Superior temporal gyrus (tissue), 1 donor: ENCODE results near the gene WDR12.
A peak's percentile ranks its signal among the peaks of the same experiment; 100 is the strongest.
"Not testable (repeated sequence)": the region's sequence is repeated elsewhere in the genome, so short reads cannot be mapped to it uniquely, and the experiment has no call there.

Source experiments
- DNase-seq: peaks from one replicate; pipeline ENCODE4 v3.0.0-alpha.2; 2016; ENCODE audit errors: extremely low spot score

Gene WDR12

DNA sequence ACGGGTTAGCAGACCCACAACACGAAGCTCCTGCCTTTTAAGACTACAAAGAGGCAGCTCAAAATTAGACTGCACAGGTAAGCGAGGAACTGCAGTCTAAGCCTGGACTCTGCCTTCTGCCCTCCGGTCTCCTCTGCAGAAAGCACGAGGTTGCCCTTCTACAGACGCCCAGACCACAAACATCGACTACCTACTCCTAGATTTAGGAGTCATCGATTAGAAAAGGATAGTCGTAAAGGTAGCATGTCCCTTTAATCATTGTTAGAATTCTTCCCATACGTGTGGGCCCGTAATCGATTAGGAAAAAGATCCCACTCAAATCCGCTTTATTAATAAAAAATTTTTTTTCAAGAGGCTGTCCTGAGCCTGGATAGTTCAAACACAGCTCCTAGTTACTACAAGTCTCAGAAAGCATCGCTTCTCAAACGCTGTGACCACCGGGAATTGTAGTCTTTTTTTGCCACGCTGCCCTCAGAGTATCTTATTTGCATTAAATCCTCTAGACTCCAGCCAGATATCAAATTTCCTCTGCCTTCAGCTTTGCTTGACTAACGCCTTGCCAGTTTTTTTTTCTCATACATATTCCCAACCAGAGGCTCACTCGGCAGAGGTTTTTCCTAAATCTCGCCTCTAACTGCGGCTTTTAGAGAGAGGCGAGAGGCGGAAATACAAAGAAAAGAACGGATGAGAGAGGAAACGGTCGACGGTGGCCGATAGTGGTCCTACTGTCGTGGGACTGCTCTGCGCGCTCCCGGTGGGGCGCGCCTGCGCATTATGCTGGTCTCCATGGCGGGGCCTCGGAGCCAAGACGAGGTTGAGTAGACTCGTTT is at the start of gene WDR12, which contains the start of gene CARF:
WDR12 (minus strand) TSS at position 162 of the 830 bp plus-strand sequence. CDS start 197 bp downstream, outside the sequence.
CARF (plus strand) TSS at position 764 of the 830 bp plus-strand sequence. CDS start 29,628 bp downstream, outside the sequence.
- peak; percentile 98 for DNase-seq

- DNase-seq: no peak
Measured at GRCh38 chr2:202960524-202960923, 49.1 kb upstream of the WDR12 start.

- DNase-seq: no peak
Measured at GRCh38 chr2:202950592-202950991, 39.1 kb upstream of the WDR12 start.

DNA sequence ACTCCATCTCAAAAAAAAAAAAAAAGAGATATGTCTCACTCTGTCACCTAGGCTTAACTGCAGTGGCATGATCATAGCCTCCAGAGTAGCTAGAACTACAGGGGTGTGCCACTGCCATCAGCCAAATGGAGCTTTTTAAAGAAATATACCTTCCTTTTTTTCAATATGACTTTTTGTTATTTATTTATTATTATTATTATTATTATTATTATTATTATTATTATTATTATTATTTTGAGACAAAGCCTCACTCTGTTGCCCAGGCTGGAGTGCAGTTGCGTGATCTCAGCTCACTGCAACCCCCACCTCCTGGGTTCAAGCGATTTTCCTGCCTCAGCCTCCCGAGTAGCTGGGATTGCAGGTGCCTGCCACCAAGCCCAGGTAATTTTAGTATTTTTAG is 37.9 kb upstream of the WDR12 start:
- not testable (repeated sequence) for DNase-seq

GRCh38 chr2:202945497-202945896 is 34.0 kb upstream of the WDR12 start:
- DNase-seq: no peak

DNA sequence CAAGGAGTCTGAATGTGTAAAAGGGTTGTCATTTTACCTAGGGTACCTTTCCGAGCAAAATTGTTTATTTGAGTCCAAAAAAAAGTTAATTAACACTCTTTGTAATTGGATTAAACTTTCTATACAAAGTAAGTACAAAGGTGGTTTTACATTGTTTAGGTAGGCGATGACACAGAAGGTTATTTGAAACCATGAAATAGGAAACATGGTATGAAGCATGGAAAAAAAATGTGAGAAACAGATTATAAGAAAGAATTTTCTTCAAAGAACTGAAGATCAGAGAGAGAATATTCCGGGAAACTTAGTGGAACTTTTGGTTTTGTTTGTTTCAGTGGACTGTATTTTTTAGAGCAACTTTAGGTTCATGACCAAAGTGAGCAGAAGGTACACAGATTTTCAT is 33.3 kb upstream of the WDR12 start:
- DNase-seq: no peak

DNA sequence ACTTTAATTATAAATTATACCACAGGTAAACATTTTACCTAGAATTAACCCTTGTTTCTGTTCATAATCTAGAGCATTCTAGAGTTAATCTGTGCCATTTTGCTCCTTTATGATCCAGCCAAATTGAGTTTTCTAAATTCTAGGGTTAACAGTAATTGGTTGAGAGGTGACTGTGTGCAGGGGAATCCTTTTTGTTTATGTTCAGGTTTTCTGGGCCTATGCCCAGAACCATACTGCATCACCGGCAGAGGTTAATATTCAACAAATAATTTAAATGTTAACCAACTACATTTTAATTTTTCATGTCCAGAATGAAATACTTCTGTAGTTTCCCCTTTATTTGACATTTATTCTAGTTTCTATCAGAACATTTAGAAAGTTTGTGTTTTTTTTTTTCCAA is 32.9 kb upstream of the WDR12 start:
- no peak for DNase-seq

- DNase-seq: no peak
Measured at GRCh38 chr2:202941771-202942170, 30.3 kb upstream of the WDR12 start.

DNA sequence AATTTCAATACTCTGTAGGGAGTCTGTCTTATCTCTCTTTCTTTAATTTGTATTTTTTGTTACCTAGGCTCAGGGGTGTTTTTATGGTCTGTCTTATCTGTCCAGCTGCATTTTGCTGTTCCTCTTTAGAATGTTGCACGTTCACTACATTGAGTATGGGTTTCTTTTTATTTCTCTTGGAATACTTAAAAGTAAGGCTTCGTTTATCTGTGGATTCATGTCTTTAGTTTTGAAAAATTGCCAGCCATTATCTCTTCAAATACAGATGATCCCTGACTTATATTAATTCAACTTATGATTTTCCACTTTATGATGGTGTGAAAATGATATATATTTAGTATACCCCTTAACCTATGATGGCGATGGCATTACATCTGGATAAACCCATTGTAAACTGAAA is 27.5 kb upstream of the WDR12 start:
- no peak for DNase-seq

DNA sequence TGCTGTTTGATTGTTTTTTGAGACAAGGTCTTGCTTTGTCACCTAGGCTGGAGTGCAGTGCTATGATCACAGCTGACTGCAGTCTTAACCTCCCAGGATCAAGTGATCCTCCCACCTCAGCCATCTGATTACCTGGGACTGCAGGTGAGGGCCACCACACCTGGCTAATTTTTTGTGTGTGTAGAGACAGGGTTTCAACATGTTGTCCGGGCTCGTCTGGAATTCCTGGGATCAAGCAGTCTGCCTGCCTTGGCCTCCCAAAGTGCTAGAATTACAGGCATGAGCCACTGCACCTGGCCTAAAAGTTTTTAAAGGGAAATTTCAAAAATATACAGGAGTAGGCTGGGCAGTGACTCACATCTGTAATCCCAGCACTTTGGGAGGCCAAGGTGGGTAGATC is 23.0 kb upstream of the WDR12 start:
- DNase-seq: no peak

DNA sequence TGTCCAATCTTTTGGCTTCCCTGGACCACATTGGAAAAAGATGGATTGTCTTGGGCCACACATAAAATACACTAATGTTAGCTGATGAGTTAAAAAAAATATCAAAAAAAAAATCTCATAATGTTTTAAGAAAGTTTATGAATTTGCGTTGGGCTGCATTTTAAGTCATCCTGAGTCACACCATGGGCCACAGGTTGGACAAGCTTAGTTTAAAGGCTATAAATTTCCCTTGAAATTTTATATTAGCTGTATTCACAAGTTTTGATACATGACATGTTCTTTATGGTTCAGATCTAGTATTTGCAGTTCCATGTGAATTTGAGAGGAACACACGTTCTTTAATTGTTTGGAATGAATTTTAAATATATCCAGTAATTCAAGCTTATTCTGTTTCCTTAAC is 22.5 kb upstream of the WDR12 start:
- DNase-seq: no peak

DNA sequence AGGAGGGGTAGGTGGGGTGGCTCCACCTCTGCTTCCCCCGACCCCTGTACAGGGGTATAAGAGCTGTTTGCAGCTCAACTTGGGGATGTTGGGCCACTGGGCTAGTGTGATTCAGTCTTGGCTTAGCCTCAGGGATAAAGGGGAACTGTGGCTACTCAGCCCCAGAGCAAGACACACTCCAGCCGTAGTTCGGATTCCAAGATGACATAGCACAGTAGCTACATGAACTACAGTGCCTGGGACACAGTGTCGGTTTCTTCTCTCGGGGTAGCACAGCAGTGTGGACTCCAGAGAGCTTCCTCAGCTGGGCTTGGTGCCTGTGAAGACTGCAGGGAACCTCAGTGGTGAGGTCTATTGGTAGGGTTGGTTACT is 21.7 kb upstream of the WDR12 start:
- no peak for DNase-seq

DNA sequence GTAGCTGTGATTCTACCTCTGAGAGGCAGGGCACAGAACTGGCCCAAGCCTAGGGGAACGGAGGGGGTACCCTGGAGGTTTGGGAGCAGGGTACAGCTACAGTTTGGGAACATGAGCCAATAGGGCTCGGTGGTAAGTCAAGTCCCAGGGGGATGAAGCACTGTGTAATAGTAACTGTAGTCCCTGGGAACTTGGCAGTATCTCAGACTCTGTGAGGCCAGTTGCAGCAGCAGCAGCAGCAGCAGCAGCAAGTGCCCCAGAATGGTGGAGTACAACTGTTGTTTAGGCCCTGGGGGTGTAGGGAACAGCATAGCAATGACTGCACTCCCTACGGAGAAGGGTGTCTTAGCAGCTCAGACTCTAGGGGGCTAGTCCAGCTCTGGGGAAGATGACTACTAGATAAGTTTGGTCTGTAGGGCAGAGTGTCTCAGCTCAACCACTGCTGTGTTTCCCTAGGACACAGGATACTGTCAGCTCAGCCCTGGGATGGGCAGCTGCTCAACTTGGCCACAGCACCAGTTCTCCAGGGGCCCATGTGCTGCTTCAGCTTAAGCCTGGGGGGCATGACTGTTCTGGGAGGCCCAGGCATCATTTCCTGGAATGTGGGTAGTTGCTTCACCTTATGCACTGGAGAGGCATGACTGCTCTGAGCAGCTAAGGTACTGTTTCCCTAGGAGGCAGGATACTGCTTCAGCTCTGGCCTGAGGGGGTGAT is 21.1 kb upstream of the WDR12 start:
- DNase-seq: no peak

DNA sequence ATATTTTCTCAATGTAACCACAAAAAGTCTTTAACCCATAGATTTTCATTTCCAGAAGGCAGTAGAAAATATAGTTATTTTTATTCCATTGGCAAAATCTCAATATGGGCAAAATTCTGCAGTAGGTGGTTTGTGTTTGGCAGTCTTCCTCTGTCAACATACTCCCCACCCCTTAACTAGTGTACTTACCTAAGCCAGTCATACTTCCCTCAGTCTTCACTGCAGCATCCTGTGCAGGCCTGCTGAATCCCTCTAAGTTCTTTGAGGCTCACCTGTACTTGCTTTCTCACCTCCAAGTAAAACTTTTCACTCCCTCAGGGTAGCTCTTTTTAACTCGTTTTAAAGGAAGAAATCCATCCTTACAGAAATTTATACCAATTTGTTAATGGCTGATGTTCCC is 7.4 kb upstream of the WDR12 start:
- DNase-seq: no peak

GRCh38 chr2:202912342-202913201 is 1.1 kb upstream of the WDR12 start:
- DNase-seq: peak; percentile 26

GRCh38 chr2:202911203-202911511 is 316 bp downstream of the WDR12 start:
- no peak for DNase-seq

GRCh38 chr2:202910698-202911097 is 775 bp downstream of the WDR12 start:
- DNase-seq: no peak

- DNase-seq: not testable (repeated sequence)
Measured at GRCh38 chr2:202910250-202910649, 1.2 kb downstream of the WDR12 start.

DNA sequence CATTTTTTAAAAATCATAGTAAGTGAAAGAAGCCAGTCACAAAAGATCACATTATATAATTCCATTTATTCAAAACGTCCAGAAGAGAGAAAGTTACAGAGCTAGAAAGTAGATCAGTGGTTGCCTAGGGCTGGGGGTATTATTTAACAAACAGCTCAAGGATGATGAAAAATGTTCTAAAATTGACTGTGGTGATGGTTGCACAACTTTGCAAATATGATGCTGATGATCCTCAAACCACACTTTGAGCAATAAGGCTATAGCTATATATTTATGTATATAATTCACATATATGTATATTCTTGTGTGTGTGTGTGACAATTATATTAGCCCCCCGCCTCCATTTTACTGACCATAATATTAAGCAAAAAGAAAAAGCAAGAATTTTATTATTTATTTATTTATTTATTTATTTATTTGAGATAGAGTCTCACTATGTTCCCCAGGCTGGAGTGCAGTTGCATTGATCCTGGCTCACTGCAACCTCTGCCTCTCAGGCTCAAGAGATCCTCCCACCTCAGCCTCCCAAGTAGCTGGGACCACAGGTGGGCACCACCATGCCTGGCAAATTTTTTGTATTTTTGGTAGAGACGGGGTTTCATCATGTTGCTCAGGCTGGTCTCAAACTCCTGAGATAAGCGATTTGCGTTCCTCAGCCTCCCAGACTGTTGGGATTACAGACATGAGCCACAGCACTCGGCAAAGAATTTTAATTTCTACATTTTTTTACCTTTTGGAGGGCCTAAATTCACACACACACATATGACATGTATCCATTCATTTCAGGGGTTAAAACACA is 1.9 kb downstream of the WDR12 start:
- DNase-seq: no peak

DNA sequence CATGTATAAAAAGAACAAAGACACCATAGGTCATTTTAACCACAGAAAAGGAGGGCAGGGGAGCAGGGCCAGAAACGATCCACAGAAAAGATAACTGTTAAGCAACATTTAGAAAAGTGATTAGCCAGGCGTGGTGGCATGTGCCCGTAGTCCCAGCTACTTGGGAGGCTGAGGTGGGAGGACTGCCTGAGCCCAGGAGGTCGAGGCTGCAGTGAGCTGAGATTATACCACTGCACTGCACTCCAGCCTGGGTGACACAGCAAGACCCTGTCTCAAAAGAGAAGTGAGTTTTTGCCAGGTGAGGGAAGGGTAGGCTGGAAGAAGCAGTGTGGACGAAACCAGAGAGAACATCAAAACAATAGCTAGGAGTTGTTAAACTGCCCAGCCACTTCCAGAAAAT is 3.3 kb downstream of the WDR12 start:
- no peak for DNase-seq

- not testable (repeated sequence) for DNase-seq
Measured at GRCh38 chr2:202905507-202905906, 6.0 kb downstream of the WDR12 start.
